ENCODE results near the gene EGLN2. TPM values are rescaled to one million over a fixed set of nuclear protein-coding genes. Genes with fewer than 3 reads are reported as not detected.
"Not testable (repeated sequence)": the region's sequence is repeated elsewhere in the genome, so short reads cannot be mapped to it uniquely, and the experiment has no call there.

Gene EGLN2
- total RNA-seq, 2 donors from 2014 or later: 87.4 to 99.8 TPM

DNA sequence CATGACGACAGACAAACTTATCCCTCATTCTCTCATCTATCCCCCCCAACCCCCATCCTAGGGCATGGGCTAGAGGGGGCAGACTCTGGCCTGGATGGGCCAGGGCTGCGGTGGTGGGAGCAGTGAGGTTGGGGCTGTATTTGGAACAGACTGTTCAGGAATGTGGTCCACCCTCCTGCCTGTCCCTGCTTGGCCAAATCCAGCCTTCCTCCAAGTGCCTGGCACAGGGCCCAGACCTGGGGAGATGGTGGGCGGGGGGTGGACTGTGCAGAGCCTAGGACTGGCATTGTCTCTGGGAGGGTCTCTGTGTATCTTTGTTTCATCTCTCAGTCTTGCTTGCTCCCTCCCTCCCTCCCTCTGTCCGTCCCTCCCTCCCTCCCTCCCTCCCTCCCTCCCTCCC lies 14.2 kb downstream of the EGLN2 start:
- Histone ChIP-seq H3K36me3 (ENCODE audit: control insufficient read depth, insufficient read depth, low read length) (peaks cover 16% of the 10 kb centered on the region), H3K27me3 (ENCODE audit: control insufficient read depth, insufficient read depth, low read length, poor library complexity, severe bottlenecking) (no peaks in the 10 kb centered on the region), H3K4me3 (ENCODE audit: low read length) (no peak overlapping the region), H3K9ac (ENCODE audit: extremely low read depth, low read length, poor library complexity, severe bottlenecking) (no peak overlapping the region), H3K4me1 (ENCODE audit: control insufficient read depth, insufficient read depth, low read length) (no peaks in the 10 kb centered on the region), H3K27ac (ENCODE audit: low read depth, low read length) (no peak overlapping the region), H3K9me3 (ENCODE audit: control insufficient read depth, low read length) (no peaks in the 10 kb centered on the region)
- H3K27me3 Mint-ChIP-seq (ENCODE audit: insufficient read depth): peaks cover 61% of the 10 kb centered on the region
- H3K36me3 Mint-ChIP-seq (ENCODE audit: low read depth): peaks cover 6% of the 10 kb centered on the region
- no peaks in the 10 kb centered on the region for H3K9me3 Mint-ChIP-seq
- no peak overlapping the region for H3K27ac Mint-ChIP-seq
- DNase-seq: no peak
- WGBS, 2 experiments (ENCODE audit: insufficient coverage in 1 of 2, insufficient read length in 1 of 2): 100% methylated on average over 2 of the region's 4 CpGs; no CpG with 5 or more reads in 1 of the 2 experiments
- no peak overlapping the region for H3K4me3 Mint-ChIP-seq
- TF ChIP-seq, protein P1, sequence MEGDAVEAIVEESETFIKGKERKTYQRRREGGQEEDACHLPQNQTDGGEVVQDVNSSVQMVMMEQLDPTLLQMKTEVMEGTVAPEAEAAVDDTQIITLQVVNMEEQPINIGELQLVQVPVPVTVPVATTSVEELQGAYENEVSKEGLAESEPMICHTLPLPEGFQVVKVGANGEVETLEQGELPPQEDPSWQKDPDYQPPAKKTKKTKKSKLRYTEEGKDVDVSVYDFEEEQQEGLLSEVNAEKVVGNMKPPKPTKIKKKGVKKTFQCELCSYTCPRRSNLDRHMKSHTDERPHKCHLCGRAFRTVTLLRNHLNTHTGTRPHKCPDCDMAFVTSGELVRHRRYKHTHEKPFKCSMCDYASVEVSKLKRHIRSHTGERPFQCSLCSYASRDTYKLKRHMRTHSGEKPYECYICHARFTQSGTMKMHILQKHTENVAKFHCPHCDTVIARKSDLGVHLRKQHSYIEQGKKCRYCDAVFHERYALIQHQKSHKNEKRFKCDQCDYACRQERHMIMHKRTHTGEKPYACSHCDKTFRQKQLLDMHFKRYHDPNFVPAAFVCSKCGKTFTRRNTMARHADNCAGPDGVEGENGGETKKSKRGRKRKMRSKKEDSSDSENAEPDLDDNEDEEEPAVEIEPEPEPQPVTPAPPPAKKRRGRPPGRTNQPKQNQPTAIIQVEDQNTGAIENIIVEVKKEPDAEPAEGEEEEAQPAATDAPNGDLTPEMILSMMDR (conservative IDR thresholded peaks at IDR 0.05): no peak
- peaks cover 14% of the 10 kb centered on the region for H3K4me1 Mint-ChIP-seq

GRCh38 chr19:40815223-40815622 lies 16.2 kb downstream of the EGLN2 start:
- Mint-ChIP-seq H3K36me3 (ENCODE audit: low read depth) (no peaks in the 10 kb centered on the region), H3K4me3 (no peak overlapping the region), H3K9me3 (no peaks in the 10 kb centered on the region), H3K27ac (no peak overlapping the region), H3K4me1 (peaks cover 14% of the 10 kb centered on the region), H3K27me3 (ENCODE audit: insufficient read depth) (peaks cover 65% of the 10 kb centered on the region)
- TF ChIP-seq, protein P1 (conservative IDR thresholded peaks at IDR 0.05): no peak
- 86 to 90% methylated on average over 2 to 4 of the region's 4 CpGs for WGBS, 2 experiments (ENCODE audit: insufficient coverage in 1 of 2, insufficient read length in 1 of 2)
- H3K27ac ChIP-seq (ENCODE audit: low read depth, low read length): no peak overlapping the region
- no peaks in the 10 kb centered on the region for H3K27me3 ChIP-seq (ENCODE audit: control insufficient read depth, insufficient read depth, low read length, poor library complexity, severe bottlenecking)
- H3K4me1 ChIP-seq (ENCODE audit: control insufficient read depth, insufficient read depth, low read length): no peaks in the 10 kb centered on the region
- H3K36me3 ChIP-seq (ENCODE audit: control insufficient read depth, insufficient read depth, low read length): no peaks in the 10 kb centered on the region
- no peak overlapping the region for H3K4me3 ChIP-seq (ENCODE audit: low read length)
- DNase-seq: no peak
- no peaks in the 10 kb centered on the region for H3K9me3 ChIP-seq (ENCODE audit: control insufficient read depth, low read length)
- no peak overlapping the region for H3K9ac ChIP-seq (ENCODE audit: extremely low read depth, low read length, poor library complexity, severe bottlenecking)

GRCh38 chr19:40818480-40819399 lies 19.7 kb downstream of the EGLN2 start:
- H3K9me3 Mint-ChIP-seq; H3K27ac ChIP-seq (ENCODE audit: low read depth, low read length); H3K4me3 Mint-ChIP-seq; H3K27me3 ChIP-seq (ENCODE audit: control insufficient read depth, insufficient read depth, low read length, poor library complexity, severe bottlenecking); H3K4me1 ChIP-seq (ENCODE audit: control insufficient read depth, insufficient read depth, low read length); H3K9ac ChIP-seq (ENCODE audit: extremely low read depth, low read length, poor library complexity, severe bottlenecking); H3K36me3 Mint-ChIP-seq (ENCODE audit: low read depth); H3K27ac Mint-ChIP-seq; H3K36me3 ChIP-seq (ENCODE audit: control insufficient read depth, insufficient read depth, low read length); H3K4me3 ChIP-seq (ENCODE audit: low read length); H3K9me3 ChIP-seq (ENCODE audit: control insufficient read depth, low read length): not testable (repeated sequence)
- peak; percentile 86 for DNase-seq
- TF ChIP-seq, protein P1 (conservative IDR thresholded peaks at IDR 0.05): peak; percentile 62
- WGBS, 2 experiments (ENCODE audit: insufficient coverage in 1 of 2, insufficient read length in 1 of 2): 41 to 64% methylated on average over 12 to 30 of the region's 36 CpGs
- Mint-ChIP-seq H3K4me1 (peaks cover 21% of the 10 kb centered on the region), H3K27me3 (ENCODE audit: insufficient read depth) (peaks cover 48% of the 10 kb centered on the region)

Measured in endodermal cell (in vitro differentiated cells).